GM18520 (cell line): Measurements from ENCODE around the gene C9orf50.

ENCODE experiments used
- ATAC-seq: cut with Tn5 transposase; IDR thresholded peaks from one replicate; pipeline ENCODE4 v1.9.1; 2021; ENCODE audit not compliant: unreplicated experiment

Gene C9orf50

DNA sequence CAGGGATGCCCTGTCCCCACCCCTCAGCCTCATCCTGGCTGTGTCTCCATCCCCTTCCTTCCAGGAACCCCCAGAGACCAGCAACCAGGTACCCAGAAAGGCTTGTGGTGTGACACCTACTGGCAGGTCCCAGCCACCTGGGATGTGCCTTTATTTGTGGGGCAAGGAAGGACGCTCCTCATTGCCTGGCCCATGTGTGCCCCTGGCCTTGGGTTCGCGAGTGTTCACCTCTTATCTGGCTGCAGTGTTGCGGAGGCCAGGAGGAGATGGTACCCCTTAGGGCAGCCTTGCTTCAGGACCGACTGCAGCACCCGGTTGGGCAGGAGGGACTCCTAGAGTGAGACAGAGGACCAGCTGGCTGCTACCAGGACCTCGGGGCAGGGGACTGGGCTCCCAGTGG lies 8.8 kb downstream of the C9orf50 start:
- no peak for ATAC-seq

DNA sequence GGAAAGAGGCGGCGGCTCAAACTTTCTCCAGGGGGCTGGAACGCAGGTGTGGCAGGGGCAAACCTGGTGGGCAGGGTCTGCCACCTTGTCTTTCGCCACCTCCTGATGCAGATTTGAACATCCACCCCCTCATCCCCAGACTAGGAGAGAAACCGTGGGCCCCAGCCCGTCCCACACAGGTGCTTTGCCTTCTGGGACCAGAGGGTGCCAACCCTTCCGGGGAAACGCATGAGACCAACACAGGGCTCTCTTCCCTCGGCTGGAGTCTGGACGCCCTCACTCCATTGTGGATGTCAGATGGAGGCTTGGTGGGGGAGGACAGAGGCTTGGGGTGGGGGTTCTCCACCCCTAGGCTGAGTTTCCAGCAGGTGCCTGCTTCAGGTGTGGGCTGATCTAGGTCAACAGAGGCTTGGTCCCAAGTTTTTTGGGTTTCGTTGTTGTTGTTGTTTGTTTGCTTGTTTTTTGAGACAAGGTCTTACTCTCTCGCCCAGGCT lies 9.5 kb downstream of the C9orf50 start:
- no peak for ATAC-seq

DNA sequence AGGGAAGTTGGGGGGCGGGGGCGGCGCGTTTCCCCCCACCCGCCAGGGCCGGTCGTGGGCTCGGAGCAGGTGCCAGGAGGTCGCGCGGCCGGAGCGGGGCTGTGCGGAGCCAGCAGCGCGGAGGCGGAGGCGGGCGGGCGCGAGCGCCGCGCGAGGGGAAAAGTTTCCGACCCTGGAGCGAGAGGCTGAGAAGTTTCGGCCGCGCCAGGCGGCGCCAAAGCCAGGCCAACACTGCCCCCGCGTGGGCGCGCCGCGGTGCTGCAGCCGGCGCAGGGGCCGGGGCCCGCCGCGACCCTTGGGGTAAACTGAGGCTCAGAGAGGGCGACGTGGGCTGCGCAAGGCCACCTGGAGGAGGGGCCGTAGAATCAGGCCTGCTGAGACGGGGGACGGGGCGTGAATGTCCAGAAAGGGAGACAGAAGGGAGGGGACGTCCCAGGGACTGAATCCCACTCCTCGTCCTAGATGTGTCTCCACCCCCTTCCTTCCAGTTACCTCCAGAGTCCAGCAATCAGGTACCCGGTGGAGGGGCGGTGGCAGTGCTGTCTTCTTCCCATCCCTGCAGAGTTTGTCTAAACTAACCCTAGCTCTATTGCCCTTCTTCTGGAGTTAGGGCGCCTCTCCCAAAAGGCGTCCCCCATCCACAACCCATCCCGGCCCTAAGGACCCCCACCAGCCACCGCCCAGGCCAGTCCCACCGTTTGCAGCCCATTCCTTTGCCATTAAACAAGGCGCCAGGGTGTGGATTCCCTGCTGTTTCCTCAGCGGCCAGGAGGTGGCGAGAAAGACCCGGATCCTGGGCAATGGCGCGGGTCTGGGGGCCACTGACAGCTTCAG lies 10.2 kb downstream of the C9orf50 start:
- ATAC-seq: no peak

DNA sequence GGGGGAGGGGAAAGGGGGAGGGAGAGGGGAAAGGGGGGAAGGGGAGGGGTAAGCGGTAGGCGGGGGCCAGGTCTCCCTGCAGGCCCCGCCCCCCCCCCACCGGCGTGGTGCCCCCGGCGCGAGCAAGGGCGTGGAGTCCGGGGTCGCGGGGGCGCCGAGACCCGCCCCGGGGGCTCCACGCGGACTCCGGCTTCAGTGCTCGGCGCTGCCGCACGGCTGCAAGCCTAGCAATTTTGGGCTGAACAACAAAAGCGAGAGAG lies 10.8 kb downstream of the C9orf50 start:
- no peak for ATAC-seq

DNA sequence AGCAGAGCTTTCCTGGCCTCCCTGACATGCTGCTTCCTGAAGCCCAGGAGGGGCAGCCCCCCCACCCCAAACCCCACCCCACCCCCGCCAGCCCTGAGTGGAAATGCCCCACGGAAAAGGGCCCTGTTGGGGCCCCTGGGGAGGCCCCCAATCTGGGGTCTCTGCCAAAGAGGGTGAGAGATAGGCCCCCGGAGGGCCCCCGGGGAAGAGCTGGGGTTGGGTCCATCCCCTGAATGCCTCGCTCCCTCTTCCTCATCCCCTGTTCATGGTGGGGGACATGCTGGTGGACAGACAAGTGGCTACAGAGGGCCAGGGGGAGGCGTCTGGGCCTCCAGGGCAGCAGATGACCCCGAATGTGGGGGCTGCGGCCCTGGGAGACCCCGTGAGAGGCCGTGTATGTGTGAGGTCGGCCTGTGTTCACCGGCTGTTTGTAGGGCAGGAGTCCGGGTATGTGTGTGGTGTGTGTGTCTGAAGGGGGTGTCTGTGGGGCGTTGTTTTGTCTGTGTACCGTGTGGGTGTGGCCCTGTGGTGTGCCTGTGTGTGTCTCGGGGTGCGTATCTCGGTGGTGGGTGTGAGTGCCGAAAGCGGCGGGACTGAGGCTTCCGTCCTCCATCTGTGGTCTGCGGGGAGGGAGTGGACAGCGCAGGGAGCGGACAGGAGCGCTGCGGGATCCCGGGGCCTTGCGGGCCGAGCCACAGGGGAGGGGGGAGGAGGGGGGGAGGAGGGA lies 11.3 kb downstream of the C9orf50 start:
- no peak for ATAC-seq

DNA sequence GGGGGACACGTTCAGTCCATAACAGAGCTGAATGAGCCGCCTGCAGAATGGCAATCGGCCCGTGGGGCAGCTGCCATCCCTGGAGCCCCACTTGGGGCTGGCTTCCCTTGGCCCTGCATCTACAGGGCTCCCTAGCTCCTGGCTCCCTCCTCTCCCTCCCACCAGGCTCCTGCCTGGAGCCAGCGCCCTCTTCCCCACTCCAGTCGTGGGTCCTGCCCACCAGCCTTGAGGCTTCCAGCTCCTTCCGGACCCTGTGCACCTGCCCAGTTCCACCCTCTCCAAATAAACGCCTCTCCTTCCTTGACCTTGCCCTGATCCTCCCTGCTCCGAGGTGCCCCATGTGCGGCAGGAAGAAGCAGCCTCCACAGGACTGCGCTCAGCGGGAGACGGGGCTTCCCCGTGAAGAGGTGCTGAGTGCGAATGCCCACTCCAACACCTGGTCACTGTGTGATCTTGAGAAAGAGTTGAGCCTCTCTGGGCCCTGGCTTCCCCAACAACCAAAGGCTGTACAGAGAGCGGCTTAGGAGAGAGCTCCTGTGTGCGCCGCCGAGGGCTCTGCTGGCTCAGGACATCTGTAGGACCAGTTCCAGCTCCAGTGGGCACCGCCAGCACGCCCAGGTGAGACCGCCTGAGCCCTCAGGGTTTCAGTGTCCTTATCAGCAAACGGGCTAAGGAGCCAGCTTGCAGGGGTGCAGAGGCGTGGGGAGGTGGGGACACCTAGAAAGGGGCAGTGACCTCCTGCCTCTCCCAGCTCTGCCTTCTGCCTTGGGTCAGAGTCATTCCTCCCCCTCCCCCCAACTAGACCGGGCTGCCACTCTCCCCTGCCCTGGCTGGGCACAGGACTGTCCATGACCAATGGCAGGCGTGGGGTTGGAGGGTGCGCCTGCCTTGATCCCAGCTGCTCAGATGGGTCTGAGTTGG lies 12.1 kb downstream of the C9orf50 start:
- no peak for ATAC-seq

DNA sequence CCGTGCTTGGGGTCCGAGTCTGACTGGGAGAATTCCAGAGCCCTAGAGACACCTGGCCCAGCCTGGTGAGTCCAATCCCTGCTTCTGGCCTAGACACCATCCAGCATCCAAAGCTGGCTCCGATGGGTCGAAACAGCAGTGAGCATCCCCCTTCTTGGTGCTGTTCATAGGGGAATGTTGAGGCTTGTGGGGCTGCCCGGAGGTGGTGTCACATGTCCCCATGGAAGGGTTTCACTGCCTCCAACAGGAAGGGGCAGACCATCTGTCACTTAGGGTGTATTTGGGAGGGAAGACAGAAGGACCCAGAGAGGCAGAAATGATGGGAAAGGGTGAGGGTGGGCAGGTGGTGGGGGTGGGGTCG lies 13.9 kb downstream of the C9orf50 start:
- no peak for ATAC-seq

DNA sequence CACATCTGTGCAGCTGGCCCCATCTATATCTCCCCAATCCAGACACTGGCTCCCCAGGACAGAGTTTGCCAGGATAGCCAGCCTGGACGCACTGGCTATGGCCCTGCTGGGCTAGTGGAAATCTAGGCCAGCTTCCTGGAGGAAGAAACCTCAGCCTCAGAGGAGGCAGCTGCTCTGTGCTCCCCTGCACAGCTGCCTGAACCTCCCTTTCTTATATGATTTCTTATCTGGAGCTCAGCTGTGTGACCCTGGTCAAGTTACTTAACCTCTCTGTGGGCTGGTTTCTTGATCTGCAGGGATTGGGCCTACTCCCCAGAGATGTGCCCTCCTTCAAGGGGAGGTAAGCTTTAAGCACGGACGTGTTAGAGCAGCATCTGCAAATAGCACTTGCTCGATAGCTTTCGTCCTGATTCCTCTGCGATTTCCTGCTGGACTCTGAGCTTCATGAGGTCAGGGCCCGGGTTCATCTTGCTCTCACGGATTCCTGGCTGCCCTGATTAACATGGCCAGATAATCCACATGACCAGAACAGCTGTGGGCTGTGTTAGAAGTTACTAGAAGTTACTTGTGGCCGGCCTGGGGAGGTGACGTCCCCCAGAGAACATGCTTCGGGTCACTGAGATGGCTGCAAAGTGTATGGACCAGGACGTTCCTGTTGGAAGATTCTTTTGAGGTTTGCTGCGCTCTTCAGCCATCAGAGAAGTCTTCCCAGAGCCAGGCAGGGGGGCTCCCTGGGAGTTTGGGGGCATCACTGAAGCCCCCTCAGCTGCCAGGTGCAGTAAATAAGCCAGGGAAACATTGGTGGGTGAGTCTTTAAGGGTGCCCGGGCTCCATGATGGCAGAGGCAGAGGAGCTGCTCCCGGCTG lies 14.5 kb downstream of the C9orf50 start:
- ATAC-seq: no peak

DNA sequence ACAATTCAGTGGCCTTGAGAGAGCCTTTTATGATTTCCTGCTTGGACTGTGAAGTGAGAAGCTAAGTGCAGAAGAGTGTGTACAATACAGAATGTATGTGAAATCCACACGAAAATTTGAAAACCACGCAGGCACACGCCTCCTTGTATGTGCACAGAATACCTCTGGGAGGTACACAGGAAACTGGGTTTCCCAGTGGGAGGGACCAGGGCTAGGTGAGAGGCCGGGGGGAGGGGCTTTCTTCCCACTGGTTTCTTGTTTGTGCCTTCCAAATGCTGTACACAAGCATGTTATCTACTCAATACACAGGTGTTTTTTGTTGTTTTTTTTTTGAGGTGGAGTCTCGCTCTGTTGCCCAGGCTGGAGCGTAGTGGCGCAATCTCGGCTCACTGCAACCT lies 16.1 kb downstream of the C9orf50 start:
- ATAC-seq: no peak

DNA sequence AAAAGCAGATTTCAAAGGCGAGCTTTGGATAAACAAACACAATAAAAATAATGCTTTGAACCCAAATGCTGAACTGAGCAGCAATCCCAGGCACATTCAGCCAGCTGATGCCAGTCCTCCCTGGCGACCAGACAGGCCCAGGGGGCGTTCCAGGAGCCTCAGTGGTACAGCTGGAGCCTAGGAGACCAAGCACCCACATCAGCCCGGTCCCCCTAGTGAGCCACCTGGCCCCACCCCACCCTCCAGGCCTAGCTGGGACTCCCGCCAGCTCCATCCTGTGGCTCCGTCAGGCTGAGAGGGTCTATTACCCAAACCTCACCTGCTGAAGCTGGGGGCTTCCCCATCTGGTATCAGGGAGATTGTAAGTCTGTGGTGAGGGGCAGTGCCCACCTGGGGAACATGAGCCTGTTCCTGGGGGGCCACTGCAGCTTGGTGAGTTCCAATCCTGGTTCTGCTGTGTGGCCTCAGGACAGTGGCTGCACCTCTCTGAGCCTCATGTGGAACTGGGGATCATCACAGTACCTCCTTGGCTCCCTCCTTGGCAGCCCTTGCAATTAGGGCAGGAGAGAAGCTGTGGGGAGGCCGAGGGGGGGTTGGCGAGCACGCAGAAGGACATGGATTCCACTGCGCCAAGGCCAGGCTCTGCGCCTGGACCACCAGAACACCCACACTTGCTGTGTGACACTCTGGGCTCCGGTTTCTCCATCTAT lies 16.7 kb downstream of the C9orf50 start:
- no peak for ATAC-seq

DNA sequence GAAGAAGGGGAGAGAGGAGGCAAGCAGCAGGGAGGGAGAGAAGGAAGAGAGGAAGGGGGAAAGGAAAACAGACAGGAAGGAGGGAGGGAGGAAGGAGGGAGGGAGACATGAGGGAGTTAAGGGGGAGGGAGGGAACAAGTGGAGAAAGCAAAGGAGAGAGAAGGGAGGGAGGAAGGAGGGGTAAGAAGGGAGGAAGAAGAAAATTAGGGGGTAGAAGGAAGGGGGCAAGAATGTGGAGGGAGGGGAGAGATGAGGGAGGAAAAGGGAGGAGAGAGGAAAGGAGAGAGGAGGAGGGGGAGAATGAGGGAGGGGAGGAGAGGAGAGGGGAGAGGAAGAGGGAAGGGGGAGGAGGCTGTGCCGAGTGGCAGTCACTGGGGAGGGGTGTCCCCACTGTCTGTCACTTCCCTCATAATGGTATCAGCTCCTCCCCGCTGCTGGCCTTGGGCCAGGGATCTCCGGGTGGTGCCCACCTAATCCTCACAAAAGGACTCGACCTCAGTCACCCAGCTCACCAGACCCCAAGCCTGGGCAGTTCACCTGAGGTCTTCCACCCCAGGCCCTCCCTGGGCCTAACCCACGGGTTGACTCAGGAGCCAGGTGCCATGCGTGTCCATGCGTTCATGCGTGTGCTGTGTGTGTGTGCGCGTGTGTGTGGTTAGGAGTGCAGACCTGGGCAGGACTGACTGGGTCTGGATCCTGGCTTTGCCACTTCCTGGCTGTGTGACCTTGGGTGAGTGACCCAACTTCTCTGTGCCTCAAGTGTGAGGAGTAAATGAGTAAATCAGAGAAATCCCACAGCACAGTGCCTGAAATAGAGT lies 18.1 kb downstream of the C9orf50 start:
- no peak for ATAC-seq

DNA sequence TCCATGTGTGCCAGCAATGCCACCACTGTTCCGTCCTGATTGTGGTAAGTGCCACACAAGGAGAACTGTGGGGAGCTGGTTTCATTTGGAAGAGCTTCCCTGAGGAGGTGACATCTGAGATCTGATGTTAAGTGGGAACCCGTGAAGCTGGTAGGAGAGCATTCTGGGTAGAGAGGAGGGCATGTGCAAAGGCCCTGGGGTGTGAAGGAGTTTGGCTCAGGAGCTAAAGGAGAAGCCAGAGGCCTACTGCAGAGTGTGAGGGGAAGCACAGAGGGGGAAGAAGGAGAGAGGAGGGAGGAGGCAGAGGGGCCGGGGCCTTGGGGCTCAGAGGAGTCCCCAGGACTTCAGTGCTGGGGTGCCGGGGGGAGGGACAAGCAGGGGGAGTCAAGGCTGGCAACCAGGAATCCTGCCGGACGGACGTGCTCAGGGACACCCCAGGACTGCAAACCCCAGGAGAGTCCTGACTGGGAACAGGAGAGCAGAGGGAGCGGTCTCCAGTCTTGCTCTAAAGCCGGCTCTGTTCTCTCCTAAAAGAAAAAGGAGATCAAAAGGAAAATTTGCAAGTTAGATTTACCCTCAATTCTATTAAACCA lies 19.7 kb downstream of the C9orf50 start:
- no peak for ATAC-seq

DNA sequence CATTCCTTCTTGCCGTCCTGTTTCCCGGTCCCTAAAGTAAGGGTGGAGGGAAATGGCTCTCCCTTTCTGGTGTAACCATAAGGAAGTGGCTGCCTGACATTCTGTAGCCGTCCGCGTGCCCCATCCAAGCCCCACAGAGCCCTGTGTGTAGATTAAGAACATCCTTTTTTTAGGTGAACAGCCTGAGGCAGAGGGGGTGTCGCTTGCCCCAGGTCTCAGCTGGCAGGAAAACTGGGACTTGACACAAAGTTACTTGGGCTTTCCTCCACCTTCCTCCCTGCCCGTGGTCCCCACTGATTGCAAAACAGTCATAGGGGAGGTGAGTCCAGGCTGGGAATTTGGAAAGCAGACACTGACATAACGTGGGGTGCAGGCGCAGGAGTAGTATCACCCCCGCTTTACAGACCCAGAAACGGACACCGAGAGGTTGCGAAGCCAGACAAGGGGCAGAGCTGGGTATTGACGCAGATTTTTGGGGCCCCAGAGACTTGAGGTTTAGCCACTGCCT lies 22.8 kb downstream of the C9orf50 start:
- no peak for ATAC-seq

DNA sequence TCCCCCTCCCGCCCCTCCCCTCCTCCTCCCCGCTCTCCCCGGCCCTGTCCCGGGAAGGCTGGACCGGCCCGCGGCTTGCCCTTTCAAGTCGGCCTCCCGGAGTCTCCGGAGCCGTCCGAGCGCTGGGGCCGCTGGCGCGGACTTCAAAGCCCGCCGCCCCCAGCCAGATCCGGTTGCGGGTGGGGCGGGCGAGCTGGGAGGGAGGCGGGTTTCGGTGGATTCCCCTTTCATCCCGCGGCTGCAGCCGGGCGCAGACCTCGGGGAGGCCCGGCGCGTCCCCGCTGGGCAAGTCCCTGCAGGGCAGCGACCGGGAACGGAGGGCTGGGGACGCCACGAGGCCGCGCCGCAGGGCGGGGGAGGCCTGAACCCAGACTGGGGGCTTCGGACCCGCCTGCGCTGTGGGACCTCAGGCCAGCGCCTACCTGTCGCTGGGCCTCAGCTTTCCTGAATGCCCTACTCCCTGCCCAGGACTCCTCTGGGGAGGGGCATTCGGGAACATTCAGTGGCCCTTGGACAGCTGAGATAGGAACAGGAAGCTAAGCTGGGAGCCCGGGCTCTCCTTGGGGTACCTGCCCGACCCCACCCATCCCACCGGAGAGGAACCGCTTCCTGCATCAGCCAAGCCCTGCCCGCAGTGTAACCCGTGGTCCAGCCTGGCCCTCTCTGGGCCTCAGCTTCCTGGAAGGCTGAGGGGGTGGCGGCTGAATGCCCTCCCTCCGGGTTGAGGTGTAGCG lies 23.4 kb downstream of the C9orf50 start:
- ATAC-seq: no peak

DNA sequence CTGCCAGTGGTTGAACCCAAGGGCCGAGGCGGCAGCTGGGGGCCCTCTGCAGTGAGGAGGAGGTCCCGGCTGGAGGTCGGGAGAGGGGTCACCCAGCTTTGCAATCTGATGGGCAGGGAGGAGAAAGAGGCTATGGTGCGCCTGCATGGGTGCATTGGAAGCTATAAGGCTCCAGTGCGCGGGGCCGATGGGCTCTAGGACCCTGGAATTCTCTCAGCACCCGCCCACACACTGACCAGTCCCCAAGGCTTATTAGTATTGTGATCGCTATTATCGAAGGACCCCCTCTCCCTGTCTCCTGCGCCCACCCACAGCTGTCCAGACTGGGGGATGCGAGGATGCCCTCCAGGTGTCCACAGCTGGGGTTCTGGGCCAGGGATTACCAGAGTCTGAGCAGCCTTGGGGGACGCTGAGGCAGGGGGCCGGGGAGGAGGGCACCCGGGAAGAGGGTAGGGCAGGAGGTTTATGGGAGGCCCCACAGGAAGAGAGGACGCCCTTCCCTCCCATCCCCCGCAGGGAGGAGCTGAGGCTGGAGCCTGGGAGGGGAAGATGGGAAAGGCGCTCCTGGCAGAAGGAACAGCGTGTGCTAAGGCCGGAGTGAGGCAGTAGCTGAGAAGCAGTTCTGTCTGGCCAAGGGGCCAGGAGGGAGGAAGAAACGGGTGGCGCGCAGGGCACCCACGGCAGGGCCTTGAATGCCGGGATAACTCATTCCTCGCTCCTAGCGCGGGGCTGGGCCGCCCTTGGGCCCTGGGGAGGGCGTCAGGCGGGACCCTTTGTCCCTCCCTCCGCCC lies 24.2 kb downstream of the C9orf50 start:
- ATAC-seq: no peak

DNA sequence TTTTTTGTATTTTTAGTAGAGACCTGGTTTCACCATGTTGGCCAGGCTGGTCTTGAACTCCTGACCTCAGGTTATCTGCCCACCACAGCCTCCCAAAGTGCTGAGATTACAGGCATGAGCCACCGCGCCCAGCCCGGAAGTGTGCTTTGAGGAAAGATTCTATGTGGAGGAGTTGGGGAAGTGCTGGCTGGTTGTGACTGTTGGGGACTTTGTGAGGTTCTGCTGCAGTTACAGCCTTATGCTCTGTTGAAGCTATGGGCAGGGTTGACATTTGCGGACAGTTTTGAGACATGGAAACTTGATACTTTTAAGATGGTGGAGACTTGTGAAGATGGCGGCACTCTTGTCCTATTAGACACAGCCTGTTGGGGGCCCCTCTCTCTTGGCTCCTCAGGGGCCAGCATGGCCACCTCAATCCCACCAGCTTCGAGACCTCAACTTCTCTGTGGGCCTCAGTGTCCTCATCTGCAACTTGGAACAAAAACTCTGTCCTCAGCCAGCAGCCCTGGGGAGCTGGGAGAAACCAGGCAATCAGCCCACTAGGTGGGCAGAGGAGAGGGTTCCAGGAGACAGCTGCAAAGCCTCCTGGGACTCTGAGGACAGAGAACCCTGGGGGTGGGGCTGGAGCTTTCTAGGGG lies 24.9 kb downstream of the C9orf50 start:
- no peak for ATAC-seq

DNA sequence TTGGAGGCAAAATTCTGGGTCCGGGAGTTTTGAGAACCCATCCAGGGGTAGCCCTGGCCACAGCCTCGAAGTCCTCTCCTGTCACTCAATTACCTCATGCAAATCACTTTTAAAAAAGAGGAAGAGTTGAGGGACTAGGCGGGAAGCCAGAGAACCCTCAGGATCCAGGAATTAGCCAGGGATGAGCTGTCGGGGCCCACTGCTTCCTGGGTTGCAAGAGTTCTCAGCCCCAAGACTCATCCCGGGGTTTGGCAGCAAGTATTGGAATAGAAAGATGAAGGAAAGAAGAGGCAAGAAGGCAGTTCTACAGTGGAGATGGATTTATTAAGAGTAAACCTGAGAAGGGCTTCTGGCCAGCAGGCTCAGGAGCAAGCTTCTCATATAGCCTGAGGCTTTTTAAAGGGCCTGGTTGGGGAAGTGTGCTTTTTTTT lies 25.6 kb downstream of the C9orf50 start:
- no peak for ATAC-seq
